B cell (primary cell): ENCODE results near the gene BBC3. TPM values are rescaled to one million over a fixed set of nuclear protein-coding genes. Genes with fewer than 3 reads are reported as not detected.

Experiments used
- ATAC-seq: fragments of 200-7000 bp; cut with Tn5 transposase; one replicate; pipeline ENCODE4 v1.10.0; 2021; ENCODE audit warnings: low read depth, mild to moderate bottlenecking, moderate number of reproducible peaks, moderate library complexity
- CTCF ChIA-PET: fragments of 350-600 bp; sonication (Branson Sonifier 250); formaldehyde crosslinking; loops from one replicate; lab custom pipeline; 2021; ENCODE audit warnings: antibody characterized with exemption, inconsistent platforms; lab: Charles Lee
- POLR2A ChIA-PET: fragments of 350-600 bp; sonication (Branson Sonifier 250); formaldehyde crosslinking; loops from one replicate; lab custom pipeline; 2021; ENCODE audit warnings: antibody characterized with exemption; lab: Charles Lee
- DNase-seq: peaks from one replicate; pipeline ENCODE4 v3.0.0; 2013
- H2AFZ ChIP-seq: 2 replicates; pipeline ENCODE4 v1.6.1; 2012; ENCODE audit warnings: mild to moderate bottlenecking, low read depth, low read length; ENCODE audit not compliant: insufficient read depth, poor library complexity, severe bottlenecking
- H3K27ac ChIP-seq, 2 donors: 1 replicate in 1 of 2; 2 replicates in 1 of 2; pipeline ENCODE4 v1.5.1; 2012 to 2013; ENCODE audit warnings: low read length in 2 of 2, mild to moderate bottlenecking in 2 of 2, moderate library complexity in 1 of 2
- H3K27me3 ChIP-seq, 4 experiments: fragments of 200-600 bp in 1 of 4; sonication (generic) in 1 of 4; replicated peaks in 1 of 4; 1 replicate in 2 of 4; 2 replicates in 2 of 4; pipeline versions ENCODE4 v1.6.1 to v1.7.0; 2013 to 2016; ENCODE audit warnings: low read length in 3 of 4, mild to moderate bottlenecking in 2 of 4, mixed read lengths in 1 of 4, moderate library complexity in 1 of 4; ENCODE audit not compliant: insufficient read depth in 4 of 4, control insufficient read depth in 3 of 4; ENCODE audit errors: control extremely low read depth in 1 of 4
- H3K36me3 ChIP-seq, 2 experiments: replicated peaks in 1 of 2; 1 replicate in 1 of 2; 2 replicates in 1 of 2; pipeline versions ENCODE4 v1.6.1 to v1.7.1; 2013; ENCODE audit warnings: low read length in 1 of 2; ENCODE audit not compliant: insufficient read depth in 2 of 2, control insufficient read depth in 1 of 2; ENCODE audit errors: control extremely low read depth in 1 of 2, extremely low read depth in 1 of 2
- H3K4me1 ChIP-seq, 2 donors: fragments of 200-600 bp in 1 of 2; sonication (generic) in 1 of 2; 1 replicate in 1 of 2; 2 replicates in 1 of 2; pipeline versions ENCODE4 v1.5.1 to v1.6.1; 2013 to 2017; ENCODE audit warnings: low read length in 2 of 2; ENCODE audit not compliant: control insufficient read depth in 2 of 2, insufficient read depth in 2 of 2
- H3K4me2 ChIP-seq: replicated peaks from 2 replicates; pipeline ENCODE3; 2012; ENCODE audit warnings: mild to moderate bottlenecking, low read depth, low read length; ENCODE audit not compliant: poor library complexity, severe bottlenecking
- H3K4me3 ChIP-seq, 5 experiments: fragments of 200-600 bp in 1 of 5; sonication (generic) in 1 of 5; 1 replicate in 3 of 5; 2 replicates in 2 of 5; pipeline versions ENCODE4 v1.5.1 to v1.7.0; 2011 to 2016; ENCODE audit warnings: low read length in 4 of 5, mild to moderate bottlenecking in 4 of 5, low read depth in 2 of 5, control low read depth in 1 of 5, moderate library complexity in 1 of 5; ENCODE audit not compliant: insufficient read depth in 1 of 5; ENCODE audit errors: control extremely low read depth in 1 of 5, extremely low read depth in 1 of 5
- H3K79me2 ChIP-seq: fragments of 200-600 bp; sonication (generic); one replicate; pipeline ENCODE4 v1.6.0; 2016; ENCODE audit warnings: low read length; ENCODE audit not compliant: control insufficient read depth, insufficient read depth
- H3K9ac ChIP-seq: fragments of 200-600 bp; sonication (generic); 2 replicates; pipeline ENCODE4 v1.6.1; 2017; ENCODE audit warnings: mild to moderate bottlenecking, low read length, moderate library complexity
- H3K9me3 ChIP-seq, 3 donors: one replicate each; pipeline versions ENCODE4 v1.6.1 to v1.7.1; 2013; ENCODE audit warnings: low read length in 2 of 3; ENCODE audit not compliant: control insufficient read depth in 2 of 3, insufficient read depth in 1 of 3; ENCODE audit errors: control extremely low read depth in 1 of 3
- H4K20me1 ChIP-seq: 2 replicates; pipeline ENCODE4 v1.6.0; 2012; ENCODE audit warnings: mild to moderate bottlenecking, low read length; ENCODE audit not compliant: insufficient read depth, control insufficient read depth, poor library complexity, severe bottlenecking
- H3K27ac Mint-ChIP-seq: one replicate; pipeline ENCODE4 v1.8.0; 2021; ENCODE audit warnings: mixed read lengths
- H3K27me3 Mint-ChIP-seq: one replicate; pipeline ENCODE4 v1.8.0; 2021; ENCODE audit warnings: mixed read lengths
- H3K4me1 Mint-ChIP-seq: one replicate; pipeline ENCODE4 v1.8.0; 2021; ENCODE audit warnings: mixed read lengths
- H3K4me3 Mint-ChIP-seq: one replicate; pipeline ENCODE4 v1.8.0; 2021; ENCODE audit warnings: mixed read lengths
- H3K9me3 Mint-ChIP-seq: one replicate; pipeline ENCODE4 v1.8.0; 2022; ENCODE audit warnings: mixed read lengths; ENCODE audit not compliant: insufficient read depth
- CTCF ChIP-seq: fragments of 200-600 bp; IDR thresholded peaks from one replicate; pipeline ENCODE4 v1.8.0; 2022; ENCODE audit warnings: antibody characterized with exemption, mild to moderate bottlenecking
- EZH2 ChIP-seq: IDR thresholded peaks from 2 replicates; pipeline ENCODE4 v1.6.1; 2012; ENCODE audit warnings: borderline replicate concordance, low read depth, mild to moderate bottlenecking, moderate library complexity, low read length; ENCODE audit not compliant: insufficient read depth, poor library complexity, severe bottlenecking
- WGBS: methylation state at CpG from one replicate; pipeline ENCODE4 v1.1.5; 2013; ENCODE audit warnings: missing lambda C conversion rate; ENCODE audit not compliant: insufficient coverage; 5-methylcytosine and 5-hydroxymethylcytosine counted together
- intact Hi-C: fragments of 100-400 bp; cut with micrococcal nuclease; formaldehyde crosslinking; loops from one replicate; pipeline ENCODE4 v1.10.0; 2022
- polyA plus RNA-seq: library from polyadenylated mRNA; depleted of rRNA; stranded (reverse); fragments of >200 nt; gene quantifications from 2 replicates; pipeline ENCODE4 v1.2.3, GENCODE V29; 2012
- total RNA-seq, 2 donors: library from RNA; stranded (reverse); fragments of 120-200 nt in 1 of 2; gene quantifications; 1 replicate in 1 of 2; 2 replicates in 1 of 2; pipeline versions ENCODE4 v1.2.3 to v1.2.4, GENCODE V29; 2013 to 2022

The BBC3 gene
- total and polyA plus RNA-seq, 2 donors (not counting 1 experiment from before 2014, with no cell fraction given) = 10.2 to 17.8 TPM

GRCh38 chr19:47256693-47257410 lies 25.9 kb upstream of the BBC3 start:
- H3K27ac ChIP-seq = peak overlapping the region; percentile 73 to 94
- peak overlapping the region; percentile 38 to 71 (median 62) for H3K4me3 ChIP-seq
- Mint-ChIP-seq H3K4me1 (peaks cover 40% of the 10 kb centered on the region), H3K9me3 (no peaks in the 10 kb centered on the region), H3K27ac (peak overlapping the region; percentile 95), H3K4me3 (peak overlapping the region; percentile 92), H3K27me3 (no peaks in the 10 kb centered on the region)
- POLR2A ChIA-PET = interaction anchor here (0.6 to 2.6 kb wide), 16 partner anchors 9 to 1076 kb away, joined by 3 to 74 read pairs (median 6); partner anchors contain the start of genes ARHGAP35, DHX34, INAFM1 and ZC3H4
- peaks cover 14 to 19% of the 10 kb centered on the region in 2 donors for H3K4me1 ChIP-seq
- TF ChIP-seq CTCF = no peak
- TF ChIP-seq EZH2 = no peak
- peaks cover 44% of the 10 kb centered on the region for H4K20me1 ChIP-seq
- peaks cover 25% of the 10 kb centered on the region for H3K79me2 ChIP-seq
- ATAC-seq (peak; percentile 77), DNase-seq (peak; percentile 98)
- intact Hi-C loops = loop anchor here (1.0 to 10.0 kb wide), 7 partner anchors 13 to 392 kb away; partner anchors contain the start of genes ARHGAP35, DHX34, TMEM160 and ZC3H4
- no peaks in the 10 kb centered on the region for H3K27me3 ChIP-seq
- H3K4me2 ChIP-seq = peak overlapping the region; percentile 95
- WGBS = under 1% methylated on average over 51 of the region's 52 CpGs
- peaks cover 0 to 9% (median 0%) of the 10 kb centered on the region in 3 donors for H3K9me3 ChIP-seq
- peak overlapping the region; percentile 78 for H3K9ac ChIP-seq
- CTCF ChIA-PET = interaction anchor here (0.6 to 5.5 kb wide), 9 partner anchors 11 to 340 kb away, joined by 3 to 66 read pairs (median 5); partner anchors contain the start of genes DHX34, INAFM1 and ZC3H4
- peak overlapping the region; percentile 99 for H2AFZ ChIP-seq
- H3K36me3 ChIP-seq = peaks cover 3 to 28% of the 10 kb centered on the region in 2 experiments
